GM19452 (cell line): Measurements from ENCODE around the gene MARK4.

Experiments
- ATAC-seq: cut with Tn5 transposase; IDR thresholded peaks from one replicate; pipeline ENCODE4 v1.9.1; 2021; ENCODE audit not compliant: unreplicated experiment

Gene MARK4

DNA sequence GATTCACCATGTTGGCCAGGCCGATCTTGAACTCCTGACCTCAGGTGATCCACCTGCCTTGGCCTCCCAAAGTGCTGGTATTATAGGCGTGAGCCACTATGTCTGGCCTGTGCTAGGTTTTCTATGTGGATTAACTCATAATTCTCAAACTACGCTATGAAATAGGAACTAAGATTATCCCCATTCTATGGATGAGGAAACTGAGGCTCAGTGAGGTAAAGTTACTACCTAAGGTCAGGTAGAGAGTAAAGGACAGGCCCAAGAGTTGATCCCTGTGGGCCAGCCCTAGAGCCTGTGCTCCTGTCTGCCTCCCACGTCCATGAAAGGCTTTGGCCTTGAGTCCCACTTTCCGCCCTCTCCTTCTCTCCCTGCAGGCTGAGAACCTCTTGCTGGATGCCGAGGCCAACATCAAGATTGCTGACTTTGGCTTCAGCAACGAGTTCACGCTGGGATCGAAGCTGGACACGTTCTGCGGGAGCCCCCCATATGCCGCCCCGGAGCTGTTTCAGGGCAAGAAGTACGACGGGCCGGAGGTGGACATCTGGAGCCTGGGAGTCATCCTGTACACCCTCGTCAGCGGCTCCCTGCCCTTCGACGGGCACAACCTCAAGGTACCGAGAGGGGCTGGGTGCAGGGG is 20.1 kb downstream of the MARK4 start:
- ATAC-seq: no peak

DNA sequence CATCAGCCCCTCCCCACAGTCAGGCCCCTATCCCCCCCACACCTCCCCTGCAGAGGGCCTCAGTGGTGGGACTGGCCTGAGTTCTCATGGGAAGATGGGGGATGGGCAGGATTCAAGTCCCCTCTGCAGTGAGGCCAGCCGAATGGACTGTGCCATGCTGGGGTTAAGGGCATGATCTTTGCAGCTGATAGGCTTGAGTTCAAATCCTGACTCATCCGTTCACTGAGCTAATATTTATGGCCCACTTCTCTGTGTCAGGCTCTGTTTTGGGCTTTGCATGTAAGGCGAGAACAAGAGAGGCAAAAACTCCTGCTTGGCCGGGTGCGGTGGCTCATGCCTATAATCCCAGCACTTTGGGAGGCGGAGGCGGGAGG is 20.7 kb downstream of the MARK4 start:
- ATAC-seq: no peak

DNA sequence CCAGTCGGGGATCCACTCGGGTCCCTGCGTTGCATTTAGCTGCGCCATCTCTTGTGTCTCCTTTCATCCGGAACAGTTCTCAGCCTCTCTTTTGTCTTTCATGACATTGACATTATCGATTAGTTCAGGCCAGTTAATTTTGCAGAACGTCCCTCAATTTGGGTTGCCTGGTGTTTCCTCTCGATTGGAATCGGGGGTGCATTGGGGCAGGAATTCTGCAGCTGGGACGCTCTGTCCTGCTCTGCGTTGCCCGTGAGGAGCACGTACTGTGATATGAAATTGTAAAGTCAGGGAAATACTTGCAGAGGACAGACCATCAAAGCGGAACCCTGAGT is 22.4 kb downstream of the MARK4 start:
- no peak for ATAC-seq

DNA sequence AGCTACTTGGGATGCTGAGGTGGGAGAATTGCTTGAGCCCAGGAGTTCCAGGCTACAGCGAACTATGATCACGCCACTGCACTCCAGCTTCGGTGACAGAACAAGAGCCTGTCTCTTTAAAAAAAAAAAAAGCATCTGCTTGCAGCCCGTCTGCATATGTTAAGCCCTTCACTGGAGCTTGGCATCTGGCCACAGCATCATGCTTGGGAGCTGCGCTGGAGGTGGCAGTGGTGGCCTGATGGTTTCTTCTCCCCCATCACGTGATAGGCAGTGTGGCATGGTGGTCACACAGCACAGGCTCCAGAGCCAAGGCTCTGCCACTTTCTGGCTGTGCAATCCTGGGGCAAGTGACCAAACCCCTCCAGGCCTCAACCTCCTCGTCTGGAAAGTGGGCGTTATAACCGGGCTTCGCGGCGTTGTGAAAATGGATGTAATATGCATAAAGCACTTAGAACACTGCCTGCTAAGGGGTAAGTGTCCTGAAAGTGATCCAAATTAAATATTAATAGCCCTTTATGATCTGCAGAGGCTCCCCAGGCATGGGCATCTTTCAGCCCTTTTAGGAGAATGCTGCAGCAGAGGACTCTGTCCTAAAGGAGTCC is 24.4 kb downstream of the MARK4 start:
- no peak for ATAC-seq

DNA sequence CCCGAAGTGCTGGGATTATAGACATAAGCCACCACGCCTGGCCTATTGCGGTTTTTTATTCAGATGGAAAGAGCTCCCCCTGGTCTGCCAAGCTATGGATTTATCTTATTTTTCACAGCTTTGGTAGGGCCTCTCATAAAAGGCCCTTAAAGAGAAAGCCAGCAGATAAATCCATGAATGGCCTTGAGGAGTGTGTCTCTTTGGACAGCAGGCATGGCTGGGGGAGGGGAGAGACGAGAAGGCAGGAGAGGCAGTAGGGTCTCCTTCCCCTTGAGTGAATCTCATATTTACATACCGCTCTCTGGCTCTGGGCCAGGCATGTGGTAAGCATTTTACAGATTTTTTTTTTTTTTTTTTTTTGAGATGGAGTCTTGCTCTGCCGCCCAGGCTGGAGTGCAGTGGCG is 25.2 kb downstream of the MARK4 start:
- no peak for ATAC-seq

DNA sequence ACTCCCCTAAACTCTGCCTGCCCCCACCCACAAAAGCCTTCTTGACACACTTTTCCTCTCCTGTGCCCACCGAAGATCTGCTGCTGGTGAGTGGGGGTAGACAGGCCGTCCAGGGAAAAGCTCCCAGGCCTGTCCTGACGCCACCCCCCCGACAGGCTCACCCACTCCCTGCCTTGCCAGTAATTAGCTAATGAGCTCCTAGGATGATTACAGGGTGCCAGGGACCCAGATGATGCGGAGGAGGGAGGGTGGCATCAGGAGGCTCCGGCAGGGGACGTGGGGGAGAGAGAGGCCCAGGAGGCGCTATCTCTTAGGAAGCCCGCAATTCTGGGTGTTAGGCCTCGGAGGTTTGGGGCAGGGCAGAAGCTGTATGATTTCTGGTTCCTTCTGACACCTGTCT is 27.0 kb downstream of the MARK4 start:
- no peak for ATAC-seq

DNA sequence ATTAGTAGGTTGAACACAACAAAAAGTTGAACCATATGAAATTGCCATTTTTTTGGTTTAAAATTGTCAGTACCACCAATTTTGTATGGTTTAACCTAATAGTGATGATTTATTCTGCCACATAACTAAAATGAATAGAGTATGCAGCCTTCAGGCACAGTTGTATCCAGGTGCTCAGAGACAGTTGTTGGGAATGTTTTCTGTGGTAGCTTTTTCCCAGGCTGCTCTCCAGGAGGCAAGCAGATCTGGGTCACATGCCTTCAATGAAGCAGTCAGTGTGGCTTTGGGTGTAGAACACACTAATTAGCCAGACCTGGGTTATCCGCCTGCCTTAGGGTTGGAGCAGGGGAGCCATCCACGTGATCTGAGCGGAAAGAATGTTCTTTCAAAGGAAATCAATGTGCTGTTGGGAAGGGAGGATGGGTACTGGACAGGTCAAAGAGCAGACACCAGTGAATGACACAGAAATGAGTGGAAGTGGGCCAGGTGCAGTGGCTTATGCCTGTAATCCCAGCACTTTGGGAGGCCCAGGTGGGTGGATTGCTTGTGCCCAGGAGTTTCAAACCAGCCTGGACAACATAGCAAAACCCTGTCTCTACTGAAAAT is 28.6 kb downstream of the MARK4 start:
- no peak for ATAC-seq

DNA sequence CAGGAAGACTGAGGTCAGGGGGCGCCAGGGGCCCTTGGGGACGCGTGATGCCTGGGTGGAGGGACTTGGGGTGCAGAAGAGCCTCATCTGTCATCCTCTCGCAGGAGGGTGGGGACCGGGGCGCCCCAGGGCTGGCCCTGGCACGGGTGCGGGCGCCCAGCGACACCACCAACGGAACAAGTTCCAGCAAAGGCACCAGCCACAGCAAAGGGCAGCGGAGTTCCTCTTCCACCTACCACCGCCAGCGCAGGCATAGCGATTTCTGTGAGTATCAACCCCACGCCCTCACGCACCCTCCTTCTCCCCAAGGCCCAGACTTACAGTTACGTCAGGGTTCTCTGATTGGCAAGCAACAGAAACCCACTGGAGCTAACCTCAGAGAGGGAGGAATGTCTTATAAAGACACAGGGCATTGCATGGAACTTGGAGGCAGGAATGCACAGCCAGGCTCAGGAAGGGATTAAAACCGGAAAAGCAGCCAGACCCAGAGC is 29.4 kb downstream of the MARK4 start:
- no peak for ATAC-seq

DNA sequence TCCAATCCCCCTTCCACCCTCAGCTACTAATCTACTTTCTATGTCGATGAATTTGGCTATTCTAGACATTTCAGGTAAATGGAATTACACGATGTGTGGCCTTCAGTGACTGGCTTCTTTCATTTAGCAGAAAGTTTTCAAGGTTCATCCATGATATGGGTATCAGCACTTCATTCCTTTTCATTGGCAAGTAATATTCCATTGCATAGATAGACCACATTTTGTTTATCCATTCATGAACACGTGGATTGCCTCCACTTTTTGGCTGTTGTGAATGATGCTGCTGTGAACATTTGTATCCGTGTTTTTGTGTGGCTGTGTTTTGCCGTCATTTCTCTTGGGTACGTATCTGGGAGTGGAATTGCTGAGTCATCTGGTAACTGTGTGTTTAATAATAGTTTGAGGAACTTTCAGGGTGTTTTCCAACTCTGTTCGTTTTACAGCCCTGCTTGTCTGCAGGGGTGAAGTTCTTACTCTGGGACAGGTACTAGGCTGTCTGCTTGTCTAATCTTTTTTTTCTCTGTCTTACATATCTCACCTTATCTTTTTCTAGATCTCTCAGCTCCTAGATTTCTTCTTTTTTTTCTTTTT is 32.5 kb downstream of the MARK4 start:
- no peak for ATAC-seq

DNA sequence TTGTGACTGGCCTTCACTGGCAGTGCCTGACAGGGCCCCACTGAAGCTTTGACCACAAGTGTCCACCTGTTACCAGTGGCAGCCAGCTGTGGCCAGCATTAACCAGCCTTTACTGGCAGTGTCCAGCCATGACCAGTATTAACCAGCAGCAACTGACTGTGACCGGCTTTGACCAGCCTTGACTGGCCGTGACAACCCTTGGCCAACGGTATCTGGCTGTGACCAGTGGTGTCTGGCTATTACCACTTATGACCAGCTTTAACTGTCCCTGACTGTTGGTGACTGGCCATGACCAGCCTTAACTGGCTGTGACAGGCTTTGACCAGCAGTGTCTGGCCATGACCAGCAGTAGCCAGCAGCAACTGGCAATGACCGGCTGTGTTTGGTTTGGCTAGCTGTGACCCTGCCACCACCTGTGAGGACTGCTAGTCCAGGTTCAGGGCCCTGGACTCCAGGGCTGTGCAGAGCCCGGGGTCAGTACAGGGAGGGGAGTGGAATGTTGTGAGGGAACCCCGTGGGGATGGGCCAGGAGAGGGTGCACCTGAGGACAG is 39.4 kb downstream of the MARK4 start:
- no peak for ATAC-seq

DNA sequence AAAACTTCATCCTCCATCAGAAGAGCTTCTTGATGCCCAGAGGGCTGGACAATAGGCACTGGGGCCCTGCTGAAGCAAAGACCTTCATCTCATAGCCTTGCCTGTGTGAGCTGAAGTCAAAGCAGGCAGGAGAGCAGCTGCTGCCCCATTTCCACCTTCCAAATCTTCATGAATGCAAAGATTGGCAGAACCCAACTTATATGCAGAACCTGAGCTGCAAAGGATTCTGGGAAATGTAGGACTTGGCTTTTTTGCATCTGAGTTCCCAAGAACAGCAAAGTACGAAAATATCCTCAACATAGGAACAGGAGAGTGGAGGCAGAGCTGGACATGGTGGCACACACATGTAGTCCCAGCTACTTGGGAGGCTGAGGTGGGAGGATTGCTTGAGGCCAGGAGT is 40.8 kb downstream of the MARK4 start:
- ATAC-seq: no peak

DNA sequence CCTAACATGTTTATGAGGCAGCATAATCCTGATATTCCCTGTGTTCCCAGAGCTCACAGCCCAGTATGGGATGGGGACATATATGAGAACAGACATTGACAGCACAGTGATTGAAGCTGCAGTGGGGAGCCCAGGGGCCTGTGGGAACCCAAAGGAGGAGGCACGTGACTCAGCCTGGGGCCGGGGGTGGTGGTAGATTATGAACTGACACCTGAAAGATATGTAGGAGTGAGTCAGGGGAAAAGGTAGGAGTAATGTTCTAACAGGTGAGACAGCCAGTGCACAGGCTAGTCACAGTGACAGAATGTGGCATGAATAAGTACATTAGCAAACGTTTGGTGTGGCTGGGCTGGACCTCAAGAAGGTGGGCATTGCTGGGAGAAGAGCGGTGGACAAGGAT is 42.6 kb downstream of the MARK4 start:
- ATAC-seq: no peak

DNA sequence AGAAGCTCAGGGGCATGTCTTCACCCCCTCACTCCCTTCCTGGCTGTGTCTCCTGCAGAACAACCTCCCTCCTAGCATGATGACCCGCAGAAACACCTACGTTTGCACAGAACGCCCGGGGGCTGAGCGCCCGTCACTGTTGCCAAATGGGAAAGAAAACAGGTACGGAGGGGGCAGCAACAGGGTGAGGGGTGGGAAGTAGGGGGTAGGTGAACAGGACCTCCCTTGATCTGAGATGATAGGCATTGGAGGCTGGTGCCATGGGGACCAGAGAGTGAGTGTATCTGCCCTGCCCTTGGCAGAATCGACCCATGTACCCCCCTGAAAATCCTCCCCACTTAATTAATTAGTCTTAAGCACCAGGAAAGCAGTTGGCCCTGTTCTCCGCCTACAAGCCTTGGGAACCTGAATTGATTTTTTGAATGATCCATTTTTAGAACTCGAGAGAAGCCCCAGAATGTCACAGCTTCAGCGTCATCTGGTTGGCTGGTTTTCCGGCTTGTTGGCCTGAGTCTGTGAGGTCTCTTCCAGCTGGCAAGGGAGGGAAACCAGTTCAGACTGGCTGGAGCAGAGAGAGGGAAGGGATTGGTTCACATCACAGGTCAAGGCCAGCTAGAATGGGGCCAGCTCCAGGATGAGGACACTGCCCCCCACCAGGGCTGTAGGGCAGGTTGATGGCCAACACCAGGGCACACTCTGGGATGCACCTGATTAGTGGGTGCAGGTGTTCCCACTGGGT is 43.4 kb downstream of the MARK4 start:
- ATAC-seq: no peak

DNA sequence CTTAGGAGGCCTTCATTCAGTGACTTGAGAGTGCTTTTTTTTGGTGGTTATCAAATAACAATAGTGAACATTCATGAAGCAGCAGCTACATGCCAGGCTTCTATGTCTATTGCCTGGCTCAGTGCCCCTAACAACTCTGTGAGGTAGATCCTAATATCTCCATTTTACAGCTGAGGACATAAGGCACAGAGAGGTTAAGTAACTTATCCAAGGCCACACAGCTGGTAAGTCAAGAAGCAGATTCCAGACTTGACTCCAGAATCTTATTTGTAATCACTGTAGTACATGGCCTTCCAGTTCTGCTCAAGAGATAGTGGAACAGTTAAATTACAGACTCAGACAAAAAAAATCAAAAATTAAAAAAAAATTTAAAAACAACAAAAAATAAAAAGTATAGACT is 44.8 kb downstream of the MARK4 start:
- no peak for ATAC-seq

DNA sequence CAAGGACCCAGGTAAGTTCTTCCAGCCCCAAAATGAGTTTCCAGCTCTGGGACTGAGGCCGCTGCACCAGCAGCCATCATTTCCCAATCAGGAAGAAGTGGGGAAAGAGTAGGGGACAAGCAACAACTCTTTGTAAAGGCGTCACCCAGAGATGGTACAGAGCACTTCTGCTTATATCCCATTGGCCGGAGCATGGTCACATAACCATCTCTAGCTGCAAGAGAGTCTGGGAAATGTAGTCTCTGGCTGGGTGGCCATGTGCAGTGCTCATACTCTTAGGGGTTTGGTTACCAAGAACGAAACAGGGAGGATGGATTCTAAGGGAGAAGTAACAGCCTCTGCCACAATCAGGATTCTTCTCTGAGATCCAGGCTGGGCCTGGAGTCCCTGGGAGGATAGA is 45.3 kb downstream of the MARK4 start:
- ATAC-seq: no peak

DNA sequence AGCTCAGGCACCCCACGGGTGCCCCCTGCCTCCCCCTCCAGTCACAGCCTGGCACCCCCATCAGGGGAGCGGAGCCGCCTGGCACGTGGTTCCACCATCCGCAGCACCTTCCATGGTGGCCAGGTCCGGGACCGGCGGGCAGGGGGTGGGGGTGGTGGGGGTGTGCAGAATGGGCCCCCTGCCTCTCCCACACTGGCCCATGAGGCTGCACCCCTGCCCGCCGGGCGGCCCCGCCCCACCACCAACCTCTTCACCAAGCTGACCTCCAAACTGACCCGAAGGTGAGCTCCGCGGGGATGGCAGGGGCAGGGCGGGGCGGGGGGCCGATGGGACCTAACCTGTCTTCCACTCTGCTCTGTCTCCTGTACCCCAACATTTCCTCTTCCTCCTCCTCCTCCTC is 46.6 kb downstream of the MARK4 start:
- no peak for ATAC-seq

DNA sequence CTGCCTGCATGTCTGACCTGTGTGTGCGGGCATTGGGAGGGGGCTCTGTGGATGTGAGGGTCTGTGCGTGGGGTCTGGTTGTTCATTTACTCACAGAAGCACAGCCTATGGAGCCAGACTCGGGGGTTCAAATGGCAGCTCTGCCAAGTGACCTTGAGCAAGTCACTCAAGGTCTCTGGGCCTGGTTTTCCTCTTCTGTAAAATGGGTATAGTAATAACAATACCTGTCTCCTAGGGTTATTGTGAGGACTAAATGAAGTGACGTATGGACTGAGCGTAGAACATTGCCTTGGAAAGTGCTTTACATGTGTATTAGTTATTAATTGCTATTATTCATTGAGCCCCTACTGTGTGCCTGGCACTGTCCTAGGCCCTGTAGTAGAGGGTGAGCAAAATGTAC is 47.2 kb downstream of the MARK4 start:
- ATAC-seq: no peak

DNA sequence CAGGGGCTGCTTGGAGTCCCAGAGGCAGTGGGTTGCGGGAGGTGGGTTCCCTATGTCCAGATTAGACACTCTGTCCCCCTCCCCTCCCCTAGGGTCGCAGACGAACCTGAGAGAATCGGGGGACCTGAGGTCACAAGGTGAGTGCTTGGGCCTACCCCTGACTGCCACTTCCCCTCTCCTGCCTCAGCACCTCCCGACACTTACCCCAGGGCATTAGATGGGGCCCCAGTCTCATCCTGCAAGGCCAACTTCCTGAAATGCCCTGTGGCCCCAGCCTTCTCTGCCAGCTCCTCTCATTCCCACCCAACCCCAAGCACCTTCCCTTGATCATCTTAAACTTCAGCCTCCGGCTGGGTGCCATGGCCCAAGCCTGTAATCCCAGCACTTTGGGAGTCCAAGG is 48.6 kb downstream of the MARK4 start:
- ATAC-seq: no peak

DNA sequence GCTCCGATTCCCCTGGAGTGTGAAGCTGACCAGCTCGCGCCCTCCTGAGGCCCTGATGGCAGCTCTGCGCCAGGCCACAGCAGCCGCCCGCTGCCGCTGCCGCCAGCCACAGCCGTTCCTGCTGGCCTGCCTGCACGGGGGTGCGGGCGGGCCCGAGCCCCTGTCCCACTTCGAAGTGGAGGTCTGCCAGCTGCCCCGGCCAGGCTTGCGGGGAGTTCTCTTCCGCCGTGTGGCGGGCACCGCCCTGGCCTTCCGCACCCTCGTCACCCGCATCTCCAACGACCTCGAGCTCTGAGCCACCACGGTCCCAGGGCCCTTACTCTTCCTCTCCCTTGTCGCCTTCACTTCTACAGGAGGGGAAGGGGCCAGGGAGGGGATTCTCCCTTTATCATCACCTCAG is 51.3 kb downstream of the MARK4 start:
- ATAC-seq: no peak

DNA sequence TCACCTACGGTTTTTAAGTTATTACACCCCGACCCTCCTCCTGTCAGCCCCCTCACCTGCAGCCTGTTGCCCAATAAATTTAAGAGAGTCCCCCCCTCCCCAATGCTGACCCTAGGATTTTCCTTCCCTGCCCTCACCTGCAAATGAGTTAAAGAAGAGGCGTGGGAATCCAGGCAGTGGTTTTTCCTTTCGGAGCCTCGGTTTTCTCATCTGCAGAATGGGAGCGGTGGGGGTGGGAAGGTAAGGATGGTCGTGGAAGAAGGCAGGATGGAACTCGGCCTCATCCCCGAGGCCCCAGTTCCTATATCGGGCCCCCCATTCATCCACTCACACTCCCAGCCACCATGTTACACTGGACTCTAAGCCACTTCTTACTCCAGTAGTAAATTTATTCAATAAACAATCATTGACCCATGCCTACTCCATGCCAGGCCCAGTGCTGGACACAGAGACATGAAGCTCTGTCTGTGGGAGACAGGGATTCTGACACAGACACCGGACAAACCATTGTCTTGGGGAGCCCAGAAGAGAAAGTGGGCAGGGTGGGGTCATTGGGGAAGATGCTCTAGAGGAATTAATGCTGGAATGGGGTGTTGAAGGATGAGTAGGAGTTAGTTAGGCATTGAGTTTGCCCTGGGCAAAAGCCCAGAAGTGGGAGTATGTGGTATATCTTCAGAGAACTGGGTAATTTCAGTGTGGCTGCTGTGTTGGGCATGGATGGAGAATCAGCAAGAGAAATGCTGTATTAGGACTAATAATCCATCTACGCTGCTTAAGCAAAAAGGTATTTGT is 52.4 kb downstream of the MARK4 start:
- no peak for ATAC-seq
